Stimulated activated CD8-positive, alpha-beta memory T cell treated with anti-CD3 and anti-CD28 coated beads, Interleukin-4, amount 100 ng/mL, for 24 hours (primary cell): Measurements from ENCODE around the gene RCAN1.
A peak's percentile ranks its signal among the peaks of the same experiment; 100 is the strongest.

ENCODE experiments used
- DNase-seq: peaks from one replicate; pipeline ENCODE4 v3.0.0-alpha.2; 2020; ENCODE audit warnings: low read depth

Gene RCAN1

GRCh38 chr21:34614628-34615486 is at the start of gene RCAN1:
RCAN1 (minus strand) TSS chr21:34615113; CDS start chr21:34615011, 102 bp downstream.
- DNase-seq: peak; percentile 78

DNA sequence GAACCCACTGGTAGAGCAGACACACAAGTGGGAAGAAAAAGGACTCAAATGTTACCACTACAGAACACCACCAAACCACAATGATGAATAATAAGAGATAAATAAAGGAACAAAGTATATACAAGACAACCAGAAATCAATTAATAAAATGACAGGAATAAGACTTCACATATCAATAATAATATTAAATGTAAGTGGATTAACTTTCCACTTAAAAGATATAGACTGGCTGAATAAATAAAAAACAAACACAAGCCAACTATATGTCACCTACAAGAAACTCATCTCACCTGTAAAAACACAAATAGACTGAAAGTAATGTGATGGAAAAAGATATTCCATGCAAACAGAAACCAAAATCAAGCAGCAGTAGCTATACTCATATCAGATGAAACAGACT is 46.9 kb upstream of the RCAN1 start:
- DNase-seq: no peak

DNA sequence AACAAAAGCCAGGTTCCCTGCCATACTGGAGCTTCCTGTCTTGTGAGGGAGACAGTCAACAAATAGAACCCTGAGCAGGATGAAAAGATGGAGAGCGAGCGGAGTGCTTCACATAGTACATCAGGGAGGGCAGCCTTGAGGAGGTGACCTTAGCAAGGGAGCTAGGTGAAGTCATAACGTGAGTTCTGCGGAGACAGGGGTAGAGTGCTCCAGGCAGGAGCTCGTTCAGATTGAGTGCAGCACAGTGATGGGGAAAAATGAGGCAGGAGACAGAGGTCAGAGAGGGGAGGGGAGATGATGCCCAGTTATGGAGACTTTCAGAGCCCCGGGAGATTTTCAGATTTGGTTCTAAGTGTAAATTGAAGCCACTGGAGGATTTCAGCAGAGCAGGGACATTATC is 38.6 kb upstream of the RCAN1 start:
- DNase-seq: no peak

DNA sequence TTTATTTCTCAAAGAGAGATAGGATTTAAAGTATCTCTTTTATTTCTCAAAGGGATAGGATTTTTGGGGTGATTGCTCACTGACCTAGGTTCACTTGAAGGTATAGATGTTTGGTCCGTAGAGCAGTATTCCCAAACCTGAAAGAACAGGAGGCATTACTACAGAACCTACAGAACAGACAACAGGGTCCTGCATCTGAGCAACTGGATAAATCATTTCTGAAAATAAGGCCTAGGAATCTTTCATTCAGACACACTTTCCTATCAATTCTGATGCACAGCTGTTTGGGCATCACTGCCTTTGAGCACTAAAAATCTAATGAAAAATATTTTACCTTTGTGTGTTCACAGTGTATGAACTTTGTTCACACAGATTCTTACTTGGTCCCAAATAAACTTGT is 36.7 kb upstream of the RCAN1 start:
- DNase-seq: no peak

GRCh38 chr21:34650861-34651431 is 36.0 kb upstream of the RCAN1 start:
- DNase-seq: no peak

DNA sequence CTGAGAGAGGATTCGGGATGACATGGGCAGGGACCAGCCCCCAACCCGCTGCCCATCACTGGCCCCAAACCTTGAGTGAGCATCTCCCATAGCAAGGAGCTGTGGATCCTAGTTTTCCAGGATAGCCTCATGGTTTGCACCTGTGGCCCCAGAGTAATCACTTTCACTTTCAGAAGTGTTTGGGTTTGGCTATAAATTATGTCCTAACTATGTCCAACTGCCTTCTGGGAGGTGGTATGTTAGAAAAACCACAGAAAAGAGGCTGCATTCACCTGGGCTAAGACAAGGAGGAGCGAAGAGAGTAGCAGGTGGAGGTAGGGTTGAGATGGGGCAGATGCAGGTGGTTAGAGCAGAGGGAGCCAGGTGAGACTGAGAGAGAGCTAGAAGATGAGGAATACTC is 34.5 kb upstream of the RCAN1 start:
- no peak for DNase-seq

DNA sequence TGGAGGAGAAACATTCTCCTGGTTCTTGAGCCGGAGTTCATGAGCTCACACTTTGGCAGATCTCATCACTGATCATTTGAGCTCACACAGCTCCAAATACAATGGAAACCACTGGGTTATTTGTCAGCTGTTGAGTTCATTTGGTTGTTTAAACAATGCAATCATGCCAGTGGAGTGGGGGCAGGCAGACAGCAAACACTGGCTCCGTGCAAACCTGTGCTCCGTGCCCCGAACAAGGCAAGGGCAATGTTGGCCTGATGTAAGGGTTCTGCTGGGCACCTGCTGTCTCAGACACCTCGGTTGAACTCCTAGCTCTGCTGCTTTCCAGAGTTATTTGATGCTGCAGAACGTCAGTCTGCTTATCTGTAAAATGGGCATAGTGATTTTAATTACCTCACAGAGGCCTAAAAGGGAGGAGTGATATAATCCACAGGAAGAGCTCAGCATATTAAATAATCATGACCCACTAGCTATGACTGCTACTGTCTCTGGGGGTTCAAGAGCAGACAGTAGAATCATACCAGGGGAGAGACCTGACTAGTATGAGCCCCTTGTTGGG is 33.9 kb upstream of the RCAN1 start:
- no peak for DNase-seq

GRCh38 chr21:34647555-34647954 is 32.6 kb upstream of the RCAN1 start:
- DNase-seq: no peak

GRCh38 chr21:34644825-34645224 is 29.9 kb upstream of the RCAN1 start:
- no peak for DNase-seq

GRCh38 chr21:34642211-34643075 is 27.5 kb upstream of the RCAN1 start:
- DNase-seq: no peak

DNA sequence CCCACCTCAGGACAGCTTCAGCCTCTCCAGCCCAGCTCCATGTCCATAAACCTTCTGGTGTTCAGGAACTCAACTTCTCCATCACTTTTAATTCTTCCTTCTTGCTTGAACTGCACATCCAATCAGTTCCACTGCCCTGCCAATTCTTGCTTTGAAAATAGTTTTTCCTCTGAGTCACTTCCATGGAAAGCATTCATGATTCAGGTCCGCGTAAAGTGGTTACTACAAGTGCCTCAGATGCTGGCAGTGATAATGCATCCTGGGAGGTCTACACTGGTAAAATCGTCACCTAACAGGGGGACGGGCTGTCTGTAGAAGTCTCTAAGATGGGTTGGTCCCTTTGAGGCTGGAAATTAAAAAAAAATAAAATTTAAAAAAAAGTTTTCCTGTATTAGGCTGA is 25.9 kb upstream of the RCAN1 start:
- DNase-seq: no peak

- no peak for DNase-seq
These were observed 25.2 kb upstream of the RCAN1 start for GRCh38 chr21:34639882-34640788.

DNA sequence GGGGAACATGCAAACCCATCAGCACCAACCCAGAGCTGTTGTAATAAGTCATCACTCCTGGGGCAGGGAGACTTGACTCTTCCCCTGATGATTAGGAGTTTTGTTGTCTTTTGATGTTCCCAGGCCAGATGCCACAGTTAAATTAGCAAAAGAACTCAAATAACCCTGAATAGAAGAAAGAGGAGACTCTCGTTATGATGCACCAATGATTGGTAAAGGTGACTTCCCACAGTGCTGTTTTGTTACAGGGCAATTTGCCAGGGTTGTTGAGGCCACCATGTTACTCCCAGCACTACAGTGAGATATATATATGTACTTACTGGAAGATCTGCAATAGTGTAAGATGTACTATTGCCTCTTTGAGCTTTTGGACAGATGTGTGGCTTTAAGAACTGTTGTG is 24.3 kb upstream of the RCAN1 start:
- no peak for DNase-seq

DNA sequence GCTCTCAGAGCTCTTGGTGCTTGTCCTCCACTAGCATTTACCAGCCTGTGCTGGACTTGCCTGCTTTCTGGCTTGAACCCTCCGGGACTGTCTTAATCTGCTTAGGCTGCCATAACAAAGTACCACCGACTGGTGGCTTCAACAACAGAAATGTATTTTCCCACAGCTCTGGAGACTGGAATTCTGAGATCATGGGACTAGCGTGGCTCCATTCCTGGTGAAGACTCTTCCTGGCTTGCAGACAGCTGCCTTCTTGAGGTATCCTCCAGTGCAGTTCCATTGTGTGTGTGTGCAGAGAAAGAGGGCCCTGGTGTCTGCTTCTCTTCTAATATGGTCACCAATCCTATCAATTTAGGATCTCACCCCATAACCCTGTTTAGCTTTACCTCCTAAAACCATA is 22.0 kb upstream of the RCAN1 start:
- no peak for DNase-seq

GRCh38 chr21:34635307-34635706 is 20.4 kb upstream of the RCAN1 start:
- no peak for DNase-seq

- no peak for DNase-seq
These were observed 17.6 kb upstream of the RCAN1 start for GRCh38 chr21:34632498-34632897.

DNA sequence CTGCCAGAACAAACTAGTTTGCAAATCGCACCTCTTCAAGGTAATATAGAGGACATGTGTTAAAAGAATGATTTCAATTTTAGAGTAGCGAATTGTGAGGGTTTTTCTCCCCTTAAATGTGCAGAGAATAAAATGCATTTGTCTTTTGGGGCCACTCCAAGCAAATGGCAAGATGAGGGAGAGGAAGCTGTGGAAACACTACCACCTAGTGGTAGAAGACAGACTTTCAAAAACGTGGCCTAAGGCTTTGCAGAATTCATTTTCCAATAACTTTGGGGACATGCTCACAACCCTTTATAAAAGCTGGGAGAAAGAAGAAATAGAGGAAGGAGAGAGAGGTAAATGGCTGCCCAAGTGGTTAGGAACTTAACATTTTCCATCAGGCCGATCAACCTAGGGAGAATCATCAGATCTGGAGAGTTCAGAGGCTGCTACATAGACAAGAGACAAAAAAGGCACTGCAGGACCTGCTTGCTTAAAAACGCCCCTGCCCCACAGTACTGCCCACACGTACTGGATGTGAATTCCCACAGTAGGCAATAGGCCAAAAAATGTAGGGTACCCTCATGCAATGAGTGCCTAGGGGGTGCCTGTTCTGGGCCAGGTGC is 15.7 kb upstream of the RCAN1 start:
- no peak for DNase-seq

DNA sequence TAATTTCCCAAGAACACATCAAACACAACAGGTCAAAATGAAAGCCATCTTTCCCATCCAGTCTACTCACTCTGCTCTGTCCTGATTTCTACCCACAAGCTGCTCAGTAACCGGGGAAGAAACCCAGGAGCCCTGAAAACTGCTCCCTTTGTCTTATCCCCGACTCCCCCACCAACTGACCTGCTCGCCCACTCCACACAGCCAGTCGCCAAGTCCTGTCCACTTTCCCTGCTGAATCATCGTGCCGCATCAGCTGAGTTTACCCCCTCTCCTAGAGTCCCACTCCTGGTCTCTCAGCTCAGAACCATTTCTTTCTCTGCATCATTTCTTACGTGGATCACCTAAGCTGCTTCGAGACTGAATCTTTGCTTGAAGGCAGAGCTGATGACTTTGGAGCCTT is 11.2 kb upstream of the RCAN1 start:
- no peak for DNase-seq

- no peak for DNase-seq
These were observed 10.2 kb upstream of the RCAN1 start for GRCh38 chr21:34625030-34625593.

DNA sequence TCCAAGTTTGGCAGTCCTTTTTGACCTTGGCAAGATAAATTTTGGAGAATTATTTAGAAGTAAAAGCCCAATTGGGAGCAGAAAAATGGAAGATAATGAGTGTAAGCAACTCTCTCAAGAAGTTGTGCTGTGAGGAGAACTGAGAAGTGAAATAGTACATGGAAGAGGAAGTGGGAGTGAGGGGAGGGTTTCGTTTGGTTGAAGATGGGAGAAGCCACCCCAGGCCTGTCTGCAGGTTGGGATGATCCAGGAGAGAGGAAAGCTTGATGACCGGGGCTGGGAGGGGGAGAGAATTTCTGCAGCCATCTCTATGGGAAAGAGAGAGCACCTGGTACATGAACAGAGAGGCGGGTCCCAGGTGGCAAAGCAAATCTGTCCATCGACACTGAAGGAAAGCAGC is 8.6 kb upstream of the RCAN1 start:
- DNase-seq: no peak
